Esophagus muscularis mucosa (tissue), 3 donors: ENCODE measurements around the gene KCNE3.

Experiments used
- CTCF ChIP-seq, 3 experiments: fragments of 200-600 bp in 2 of 3; fragments of 450-650 bp in 1 of 3; sonication (generic) in 2 of 3; IDR thresholded peaks; one replicate each; pipeline ENCODE4 v1.5.1; 2017 to 2019; ENCODE audit warnings: antibody characterized with exemption in 3 of 3, mild to moderate bottlenecking in 2 of 3, moderate library complexity in 1 of 3
- POLR2A ChIP-seq: fragments of 450-650 bp; IDR thresholded peaks from one replicate; pipeline ENCODE4 v1.6.1; 2017; ENCODE audit warnings: antibody characterized with exemption, moderate library complexity, mild to moderate bottlenecking, low read depth
- POLR2AphosphoS5 ChIP-seq, 2 donors: sonication (generic); formaldehyde crosslinking; IDR thresholded peaks; one replicate each; pipeline ENCODE4 v1.6.1; 2017; ENCODE audit warnings: antibody characterized with exemption in 2 of 2

DNA sequence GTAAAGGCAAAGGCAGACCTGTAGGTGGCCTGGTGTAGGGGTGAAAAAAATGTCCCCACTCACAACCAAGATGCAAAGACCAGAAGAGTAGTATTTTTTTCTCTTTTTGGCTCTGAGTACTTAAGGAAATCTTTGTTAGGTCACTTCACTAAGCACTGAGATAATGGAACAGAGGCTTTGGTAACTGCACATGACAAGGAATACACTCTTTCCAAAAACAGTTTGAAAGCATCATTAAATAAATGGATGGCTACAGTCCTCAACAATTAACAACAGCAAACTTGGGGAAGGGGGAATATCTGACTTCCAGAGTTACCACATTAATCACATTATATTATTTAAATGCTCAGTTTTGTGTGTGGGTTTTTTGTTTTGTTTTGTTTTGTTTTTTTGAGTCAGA lies 42.2 kb downstream of the KCNE3 start:
- TF ChIP-seq POLR2AphosphoS5 (IDR thresholded peaks at IDR 0.05) (no peak), CTCF (IDR thresholded peaks at IDR 0.05) (no peak), POLR2A (no peak)
